Lung (tissue), 14 donors: Measurements from ENCODE around the gene TBC1D26. TPM values are rescaled to one million over a fixed set of nuclear protein-coding genes. Genes with fewer than 3 reads are reported as not detected.
A peak's percentile ranks its signal among the peaks of the same experiment; 100 is the strongest.
"Not testable (repeated sequence)": the region's sequence is repeated elsewhere in the genome, so short reads cannot be mapped to it uniquely, and the experiment has no call there.

Experiments used
- ATAC-seq: fragments of 200-7000 bp; cut with Tn5 transposase; one replicate; pipeline ENCODE4 v1.9.1; 2020; ENCODE audit warnings: moderate number of reproducible peaks; ENCODE audit not compliant: insufficient read depth, low FRiP score
- DNase-seq, 3 donors: peaks; one replicate each; pipeline ENCODE4 v3.0.0-alpha.2; 2013 to 2017
- H3K27ac ChIP-seq, 2 donors: one replicate each; pipeline ENCODE4 v1.5.1; 2013; ENCODE audit warnings: mild to moderate bottlenecking in 2 of 2, moderate library complexity in 2 of 2, control low read depth in 1 of 2, inconsistent platforms in 1 of 2, low read depth in 1 of 2, low read length in 1 of 2
- H3K27me3 ChIP-seq, 3 donors: one replicate each; pipeline ENCODE4 v1.5.1; 2013; ENCODE audit warnings: low read length in 2 of 3; ENCODE audit not compliant: control insufficient read depth in 3 of 3, insufficient read depth in 3 of 3
- H3K36me3 ChIP-seq, 4 donors: one replicate each; pipeline ENCODE4 v1.5.1; 2013; ENCODE audit warnings: low read length in 4 of 4, mild to moderate bottlenecking in 1 of 4, moderate library complexity in 1 of 4; ENCODE audit not compliant: control insufficient read depth in 4 of 4, insufficient read depth in 4 of 4
- H3K4me1 ChIP-seq, 5 donors: one replicate each; pipeline ENCODE4 v1.5.1; 2013; ENCODE audit warnings: low read length in 5 of 5, mild to moderate bottlenecking in 2 of 5, moderate library complexity in 1 of 5; ENCODE audit not compliant: control insufficient read depth in 5 of 5, insufficient read depth in 5 of 5
- H3K4me3 ChIP-seq: one replicate; pipeline ENCODE4 v1.5.1; 2013; ENCODE audit warnings: mild to moderate bottlenecking, control low read depth, moderate library complexity
- H3K9ac ChIP-seq, 2 donors: one replicate each; pipeline ENCODE4 v1.5.1; 2013; ENCODE audit warnings: low read length in 2 of 2, control low read depth in 1 of 2; ENCODE audit not compliant: insufficient read depth in 1 of 2
- H3K9me3 ChIP-seq, 4 donors: one replicate each; pipeline ENCODE4 v1.5.1; 2013; ENCODE audit warnings: low read length in 3 of 4, mild to moderate bottlenecking in 1 of 4, moderate library complexity in 1 of 4; ENCODE audit not compliant: control insufficient read depth in 4 of 4, insufficient read depth in 3 of 4
- WGBS, 2 donors: extraction: QIAGEN DNeasy Blood & Tissue Kit; methylation state at CpG; one replicate each; pipeline ENCODE4 v1.1.7; 2013; 5-methylcytosine and 5-hydroxymethylcytosine counted together
- long read RNA-seq, 5 donors: transcript quantifications; one replicate each; lab custom pipeline, GENCODE V29; 2026
- polyA plus RNA-seq, 2 donors: library from polyadenylated mRNA; stranded (reverse); fragments of 200-250 nt; gene quantifications; one replicate each; pipeline ENCODE4 v1.2.1, GENCODE V29; 2013
- total RNA-seq, 2 donors: library from RNA; depleted of rRNA in 1 of 2; stranded (reverse); fragments of >200 nt in 1 of 2; gene quantifications; one replicate each; pipeline ENCODE4 v1.2.1, GENCODE V29; 2014 to 2021
- donor health status: Bipolar disorder and iron deficiency.
- donor health status: healthy.
- donor health status: DM: yes; HTN: yes; CAD: no.

TBC1D26 gene
- total RNA-seq (under 1 TPM; 0.34 TPM), polyA plus RNA-seq (under 1 TPM; 0.09 to 0.30 TPM)
- long read RNA-seq, donor 1 = 0 reads
- long read RNA-seq, donor 2 = 0 reads
- long read RNA-seq, donor 3 = 0 reads
- long read RNA-seq, donor 4 = 0 reads
- long read RNA-seq, donor 5, partial matches to known transcripts = 0 of 1 reads
- long read RNA-seq, donor 5, other reads (novel, unspliced or antisense) = 0 of 1 reads

GRCh38 chr17:15731900-15732299, at the start of gene TBC1D26:
Gene TBC1D26, plus strand, starts transcription at chr17:15732283. Its CDS starts 3,066 bp downstream, at chr17:15735349.
- WGBS, 2 donors = 81 to 93% methylated on average over 8 of the region's 10 CpGs
- H3K4me1 ChIP-seq, H3K9ac ChIP-seq, H3K9me3 ChIP-seq, DNase-seq, H3K27ac ChIP-seq, H3K4me3 ChIP-seq, ATAC-seq, H3K36me3 ChIP-seq, H3K27me3 ChIP-seq: not testable (repeated sequence)

- not testable (repeated sequence) for H3K9me3 ChIP-seq, ATAC-seq, H3K27ac ChIP-seq, DNase-seq, H3K4me1 ChIP-seq, H3K4me3 ChIP-seq, H3K27me3 ChIP-seq, H3K36me3 ChIP-seq
- 93 to 97% methylated on average over 3 of the region's 3 CpGs for WGBS, 2 donors
- peak overlapping the region in 1 of 2 donors; percentile 68 for H3K9ac ChIP-seq
Observed at GRCh38 chr17:15683135-15683534, 48.9 kb upstream of the TBC1D26 start.

- not testable (repeated sequence) for H3K4me1 ChIP-seq, H3K36me3 ChIP-seq, H3K9me3 ChIP-seq, H3K27me3 ChIP-seq
- peak; percentile 92 for ATAC-seq
- Histone ChIP-seq H3K27ac (peak within 1 kb of the TSS; percentile 20 to 28), H3K9ac (peak within 1 kb of the TSS; percentile 63 to 68), H3K4me3 (peak within 1 kb of the TSS; percentile 46)
- WGBS, 2 donors = 1 to 3% methylated on average over 28 to 35 of the region's 35 CpGs
- peak; percentile 80 to 83 (median 81) for DNase-seq
Observed at GRCh38 chr17:15683824-15684478, 48.1 kb upstream of the TBC1D26 start, which contains the start of gene TRIM16. Gene TRIM16, minus strand, starts transcription at chr17:15684311. Its CDS starts 32,702 bp downstream, at chr17:15651609.

GRCh38 chr17:15687494-15687893, 44.6 kb upstream of the TBC1D26 start:
- not testable (repeated sequence) for DNase-seq, H3K9me3 ChIP-seq, H3K36me3 ChIP-seq, H3K4me1 ChIP-seq, H3K4me3 ChIP-seq, H3K9ac ChIP-seq, ATAC-seq, H3K27ac ChIP-seq, H3K27me3 ChIP-seq
- 100% methylated on average over 1 of the region's 1 CpG for WGBS, 2 donors

GRCh38 chr17:15698967-15699366, 33.1 kb upstream of the TBC1D26 start:
- H3K4me1 ChIP-seq, H3K36me3 ChIP-seq, H3K27me3 ChIP-seq, H3K4me3 ChIP-seq, H3K27ac ChIP-seq, H3K9me3 ChIP-seq: not testable (repeated sequence)
- H3K9ac ChIP-seq = peak overlapping the region in 1 of 2 donors; percentile 46
- WGBS, 2 donors = 14 to 17% methylated on average over 1 of the region's 3 CpGs
- DNase-seq = peak in 2 of 3 donors; percentile 4 to 30
- peak; percentile 3 for ATAC-seq

- H3K27me3 ChIP-seq, H3K4me1 ChIP-seq, H3K36me3 ChIP-seq, H3K9me3 ChIP-seq: not testable (repeated sequence)
- ATAC-seq = peak; percentile 100
- H3K9ac ChIP-seq = peak within 1 kb of the TSS; percentile 46
- peak within 1 kb of the TSS in 1 of 2 donors; percentile 33 for H3K27ac ChIP-seq
- DNase-seq = peak; percentile 99 to 100 (median 100)
- WGBS, 2 donors = 0% methylated on average over 44 of the region's 44 CpGs
- H3K4me3 ChIP-seq = peak within 1 kb of the TSS; percentile 39
Observed at GRCh38 chr17:15699413-15699924, 32.6 kb upstream of the TBC1D26 start, which contains the start of gene ZNF286A. Gene ZNF286A, plus strand, starts transcription at chr17:15699752. Its CDS starts 578 bp downstream, at chr17:15700330.

- peak overlapping the region; percentile 39 for H3K4me3 ChIP-seq
- not testable (repeated sequence) for H3K4me1 ChIP-seq, H3K9me3 ChIP-seq, H3K27me3 ChIP-seq, H3K36me3 ChIP-seq, DNase-seq, ATAC-seq
- 0 to 1% methylated on average over 11 to 14 of the region's 21 CpGs for WGBS, 2 donors
- peak overlapping the region; percentile 32 to 46 for H3K9ac ChIP-seq
- peak overlapping the region in 1 of 2 donors; percentile 33 for H3K27ac ChIP-seq
Observed at GRCh38 chr17:15699937-15700336, 32.1 kb upstream of the TBC1D26 start.

GRCh38 chr17:15704239-15704638, 27.8 kb upstream of the TBC1D26 start:
- WGBS, 2 donors = 95 to 98% methylated on average over 19 to 27 of the region's 33 CpGs
- H3K27me3 ChIP-seq, H3K9ac ChIP-seq, ATAC-seq, H3K4me1 ChIP-seq, H3K27ac ChIP-seq, H3K4me3 ChIP-seq, DNase-seq: not testable (repeated sequence)
- peaks cover 0 to 11% (median 3%) of the 10 kb centered on the region in 4 donors for H3K9me3 ChIP-seq
- peaks cover 4 to 39% (median 27%) of the 10 kb centered on the region in 4 donors for H3K36me3 ChIP-seq
